Parathyroid adenoma (tissue), 2 donors: ENCODE data around the gene DNAJB13.
"Not testable (repeated sequence)": the region's sequence is repeated elsewhere in the genome, so short reads cannot be mapped to it uniquely, and the experiment has no call there.

Source experiments
- H2AFZ ChIP-seq: fragments of 300-600 bp; sonication (generic); one replicate; pipeline ENCODE4 v1.7.0; 2017; ENCODE audit warnings: antibody characterized with exemption, mild to moderate bottlenecking
- H3K27ac ChIP-seq: fragments of 300-600 bp; sonication (generic); one replicate; pipeline ENCODE4 v1.7.0; 2017
- H3K27me3 ChIP-seq: fragments of 300-600 bp; sonication (generic); one replicate; pipeline ENCODE4 v1.7.0; 2017; ENCODE audit warnings: low read length; ENCODE audit not compliant: control insufficient read depth, insufficient read depth
- H3K36me3 ChIP-seq: fragments of 300-600 bp; sonication (generic); one replicate; pipeline ENCODE4 v1.7.0; 2017; ENCODE audit warnings: low read length; ENCODE audit not compliant: control insufficient read depth, insufficient read depth
- H3K4me1 ChIP-seq: fragments of 300-600 bp; sonication (generic); one replicate; pipeline ENCODE4 v1.7.0; 2017; ENCODE audit warnings: control low read depth
- H3K4me2 ChIP-seq: fragments of 300-600 bp; sonication (generic); one replicate; pipeline ENCODE4 v1.7.0; 2017; ENCODE audit warnings: low read length
- H3K4me3 ChIP-seq: fragments of 300-600 bp; sonication (generic); one replicate; pipeline ENCODE4 v1.7.0; 2017; ENCODE audit warnings: low read depth, low read length
- H3K79me2 ChIP-seq: fragments of 300-600 bp; sonication (generic); one replicate; pipeline ENCODE4 v1.7.0; 2017; ENCODE audit warnings: control low read depth
- H3K9ac ChIP-seq: fragments of 300-600 bp; sonication (generic); one replicate; pipeline ENCODE4 v1.7.0; 2017; ENCODE audit warnings: mild to moderate bottlenecking
- H3K9me3 ChIP-seq: fragments of 300-600 bp; sonication (generic); one replicate; pipeline ENCODE4 v1.7.0; 2017; ENCODE audit warnings: low read length; ENCODE audit not compliant: control insufficient read depth
- CTCF ChIP-seq: fragments of 300-600 bp; sonication (generic); IDR thresholded peaks from one replicate; pipeline ENCODE4 v1.7.0; 2017; ENCODE audit warnings: antibody characterized with exemption, mild to moderate bottlenecking
- donor health status: primary hyperparathyroidism.

The DNAJB13 gene

GRCh38 chr11:73982990-73983740 lies 32.3 kb downstream of the DNAJB13 start:
- Histone ChIP-seq H3K4me2 (peak overlapping the region; percentile 96), H2AFZ (peak overlapping the region; percentile 82), H3K9ac (no peak overlapping the region), H3K36me3 (no peaks in the 10 kb centered on the region), H3K27me3 (no peaks in the 10 kb centered on the region), H3K4me1 (no peaks in the 10 kb centered on the region), H3K27ac (peak overlapping the region; percentile 12), H3K9me3 (no peaks in the 10 kb centered on the region), H3K4me3 (peak overlapping the region; percentile 78), H3K79me2 (no peaks in the 10 kb centered on the region)
- no peak for TF ChIP-seq CTCF

GRCh38 chr11:73983741-73984538 lies 33.1 kb downstream of the DNAJB13 start:
- no peaks in the 10 kb centered on the region for H3K79me2 ChIP-seq
- no peak overlapping the region for H3K27ac ChIP-seq
- peak overlapping the region; percentile 82 for H2AFZ ChIP-seq
- H3K9ac ChIP-seq: no peak overlapping the region
- no peaks in the 10 kb centered on the region for H3K4me1 ChIP-seq
- no peaks in the 10 kb centered on the region for H3K27me3 ChIP-seq
- H3K4me2 ChIP-seq: peak overlapping the region; percentile 96
- no peaks in the 10 kb centered on the region for H3K36me3 ChIP-seq
- H3K4me3 ChIP-seq: peak overlapping the region; percentile 78
- H3K9me3 ChIP-seq: no peaks in the 10 kb centered on the region
- TF ChIP-seq CTCF: no peak

- H3K27ac ChIP-seq, H2AFZ ChIP-seq, H3K4me3 ChIP-seq, H3K4me1 ChIP-seq, H3K9me3 ChIP-seq, H3K36me3 ChIP-seq, H3K79me2 ChIP-seq, H3K27me3 ChIP-seq, H3K9ac ChIP-seq, H3K4me2 ChIP-seq: not testable (repeated sequence)
Observed at GRCh38 chr11:73985661-73986060, 34.8 kb downstream of the DNAJB13 start.

GRCh38 chr11:73988227-73988626 lies 37.4 kb downstream of the DNAJB13 start:
- H3K4me3 ChIP-seq: no peak overlapping the region
- no peaks in the 10 kb centered on the region for H3K9me3 ChIP-seq
- H3K9ac ChIP-seq: no peak overlapping the region
- no peaks in the 10 kb centered on the region for H3K36me3 ChIP-seq
- H3K79me2 ChIP-seq: no peaks in the 10 kb centered on the region
- no peaks in the 10 kb centered on the region for H3K27me3 ChIP-seq
- no peak for TF ChIP-seq CTCF
- no peaks in the 10 kb centered on the region for H3K4me1 ChIP-seq
- H2AFZ ChIP-seq: no peak overlapping the region
- H3K27ac ChIP-seq: no peak overlapping the region
- no peak overlapping the region for H3K4me2 ChIP-seq

GRCh38 chr11:73989156-73989555 lies 38.3 kb downstream of the DNAJB13 start:
- Histone ChIP-seq H2AFZ (no peak overlapping the region), H3K4me1 (no peaks in the 10 kb centered on the region), H3K4me3 (no peak overlapping the region), H3K27me3 (no peaks in the 10 kb centered on the region), H3K27ac (no peak overlapping the region), H3K36me3 (no peaks in the 10 kb centered on the region), H3K9me3 (no peaks in the 10 kb centered on the region), H3K4me2 (no peak overlapping the region), H3K79me2 (no peaks in the 10 kb centered on the region), H3K9ac (no peak overlapping the region)
- TF ChIP-seq CTCF: no peak
